A549 (cell line): Measurements from ENCODE around the gene ZP2. TPM values are rescaled to one million over a fixed set of nuclear protein-coding genes. Genes with fewer than 3 reads are reported as not detected.

Experiments used
- ATAC-seq, 2 experiments: fragments of 200-7000 bp in 1 of 2; fragments of >200 bp in 1 of 2; cut with Nextera tagmentation in 1 of 2; cut with Tn5 transposase in 1 of 2; 3 replicates each; pipeline versions ENCODE4 v1.8.0 to v1.9.1; 2018 to 2020; ENCODE audit warnings: mild to moderate bottlenecking in 1 of 2, moderate library complexity in 1 of 2
- CTCF ChIA-PET: fragments of 300-600 bp; sonication (Branson Sonifier 250); formaldehyde crosslinking; extraction: SDS; loops from one replicate; lab custom pipeline; 2021; ENCODE audit warnings: antibody characterized with exemption, inconsistent platforms; lab: Yijun Ruan, JAX
- POLR2A ChIA-PET: fragments of 350-600 bp; formaldehyde crosslinking; extraction: SDS; loops from one replicate; lab custom pipeline; 2021; ENCODE audit warnings: antibody characterized with exemption, inconsistent platforms; lab: Yijun Ruan, JAX
- DNase-seq, 2 experiments: peaks; one replicate each; pipeline versions ENCODE4 v3.0.0 to v3.0.0-alpha.2; 2011 to 2016; ENCODE audit warnings: low read depth in 1 of 2, low spot score in 1 of 2
- FAIRE-seq: peaks from 2 replicates; lab custom pipeline; 2011; peaks lifted over from hg19 to GRCh38; lab: Jason Lieb, UNC
- H3K27ac ChIP-seq, 2 experiments: fragments of >200 bp; sonication (Bioruptor Twin); formaldehyde crosslinking; 3 replicates each; pipeline ENCODE4 v1.5.1; 2016 to 2017
- H3K4me1 ChIP-seq: fragments of >200 bp; sonication (Bioruptor Twin); formaldehyde crosslinking; 3 replicates; pipeline ENCODE4 v1.6.1; 2016
- H3K4me2 ChIP-seq: fragments of >200 bp; sonication (Bioruptor Twin); formaldehyde crosslinking; 3 replicates; pipeline ENCODE4 v1.6.1; 2016
- H3K4me3 ChIP-seq: fragments of >200 bp; sonication (Bioruptor Twin); formaldehyde crosslinking; 3 replicates; pipeline ENCODE4 v1.5.1; 2016
- H3K9me3 ChIP-seq: fragments of >200 bp; sonication (Bioruptor Twin); formaldehyde crosslinking; 3 replicates; pipeline ENCODE4 v1.6.1; 2016
- BHLHE40 ChIP-seq: IDR thresholded peaks from 2 replicates; pipeline ENCODE4 v1.6.1; 2012; ENCODE audit warnings: low read depth, low read length, inconsistent platforms
- CHD2 ChIP-seq: fragments of 150-350 bp; IDR thresholded peaks from 2 replicates; pipeline ENCODE4 v1.6.1; 2014; ENCODE audit warnings: low read length; ENCODE audit not compliant: partially characterized antibody
- CHD4 ChIP-seq: fragments of 200-600 bp; sonication (generic); IDR thresholded peaks from 2 replicates; pipeline ENCODE4 v1.6.1; 2016; ENCODE audit warnings: antibody characterized with exemption, mild to moderate bottlenecking, borderline replicate concordance
- E2F6 ChIP-seq: IDR thresholded peaks from 2 replicates; pipeline ENCODE4 v1.6.1; 2012; ENCODE audit warnings: low read depth, borderline replicate concordance
- EHMT2 ChIP-seq: fragments of 200-600 bp; sonication (generic); IDR thresholded peaks from 2 replicates; pipeline ENCODE4 v1.6.1; 2016; ENCODE audit warnings: antibody characterized with exemption, low read depth, mild to moderate bottlenecking, moderate library complexity
- ELK1 ChIP-seq: fragments of 150-350 bp; IDR thresholded peaks from 2 replicates; pipeline ENCODE4 v1.6.1; 2014; ENCODE audit warnings: low read depth, mild to moderate bottlenecking, low read length
- ESRRA ChIP-seq: fragments of 150-350 bp; IDR thresholded peaks from 2 replicates; pipeline ENCODE4 v1.6.1; 2014; ENCODE audit warnings: mild to moderate bottlenecking, low read length, borderline replicate concordance
- HES2 ChIP-seq: fragments of >200 bp; sonication (Bioruptor Twin); formaldehyde crosslinking; IDR thresholded peaks from 2 replicates; pipeline ENCODE4 v1.6.1; 2016
- HMGXB4 ChIP-seq: fragments of 250-450 bp; sonication (Bioruptor Pico); IDR thresholded peaks from 2 replicates; pipeline ENCODE4 v1.5.0; 2021; ENCODE audit warnings: mild to moderate bottlenecking, moderate library complexity, borderline replicate concordance
- HOXB13 ChIP-seq: fragments of 250-450 bp; sonication (Bioruptor Pico); IDR thresholded peaks from 2 replicates; pipeline ENCODE4 v1.5.0; 2020; ENCODE audit warnings: low read depth, mild to moderate bottlenecking, moderate library complexity
- JUN ChIP-seq, 2 experiments: fragments of >200 bp; sonication (Bioruptor Twin); formaldehyde crosslinking; IDR thresholded peaks; 2 replicates in 1 of 2; 3 replicates in 1 of 2; pipeline ENCODE4 v1.6.1; 2016 to 2017
- MAFK ChIP-seq: fragments of 450-650 bp; IDR thresholded peaks from 2 replicates; pipeline ENCODE4 v1.6.1; 2014; ENCODE audit not compliant: partially characterized antibody
- NR3C1 ChIP-seq: fragments of >200 bp; sonication (Bioruptor Twin); formaldehyde crosslinking; IDR thresholded peaks from 3 replicates; pipeline ENCODE4 v1.6.1; 2017
- POLR2A ChIP-seq: IDR thresholded peaks from 2 replicates; pipeline ENCODE4 v1.6.1; 2012; ENCODE audit warnings: mild to moderate bottlenecking, low read length
- RARB ChIP-seq: fragments of 250-450 bp; sonication (Bioruptor Pico); IDR thresholded peaks from 2 replicates; pipeline ENCODE4 v1.8.0; 2021; ENCODE audit warnings: mild to moderate bottlenecking, moderate library complexity
- RCOR1 ChIP-seq: fragments of 150-350 bp; IDR thresholded peaks from 2 replicates; pipeline ENCODE4 v1.6.1; 2014; ENCODE audit warnings: antibody characterized with exemption, low read length, low read depth
- RNF2 ChIP-seq: fragments of 200-600 bp; sonication (generic); IDR thresholded peaks from 2 replicates; pipeline ENCODE4 v1.6.1; 2016; ENCODE audit warnings: low read depth, mild to moderate bottlenecking, antibody characterized with exemption, moderate library complexity, borderline replicate concordance
- SREBF2 ChIP-seq: fragments of 450-650 bp; IDR thresholded peaks from 2 replicates; pipeline ENCODE4 v1.6.1; 2014; ENCODE audit warnings: mild to moderate bottlenecking, moderate library complexity
- TP53 ChIP-seq: fragments of 250-450 bp; sonication (Bioruptor Pico); IDR thresholded peaks from 2 replicates; pipeline ENCODE4 v1.5.0; 2021; ENCODE audit warnings: mild to moderate bottlenecking, moderate library complexity
- USF2 ChIP-seq: fragments of 450-650 bp; IDR thresholded peaks from 2 replicates; pipeline ENCODE4 v1.6.1; 2014; ENCODE audit warnings: antibody characterized with exemption
- ZSCAN20 ChIP-seq: fragments of 250-450 bp; sonication (Bioruptor Pico); IDR thresholded peaks from 2 replicates; pipeline ENCODE4 v1.8.0; 2022; ENCODE audit warnings: mild to moderate bottlenecking, moderate library complexity
- WGBS: methylation state at CpG from one replicate; pipeline ENCODE4 v1.1.6; 2017; ENCODE audit errors: missing lambda C conversion rate; 5-methylcytosine and 5-hydroxymethylcytosine counted together
- polyA plus RNA-seq, 4 experiments: library from polyadenylated mRNA; depleted of rRNA in 3 of 4; stranded (reverse); fragments of >200 nt; fragmentation: RNase III in 1 of 4; extraction: RNeasy Plus Mini Kit Qiagen cat#74134 plus additional on column Dnase treatment in 1 of 4; gene quantifications; 2 replicates in 3 of 4; 3 replicates in 1 of 4; pipeline ENCODE4 v1.2.3, GENCODE V29; 2011 to 2017

The ZP2 gene
- polyA plus RNA-seq, 2 of the 4 experiments (the other 2 are of a cell fraction): not detected

- CTCF ChIA-PET: interaction anchor here (1.2 to 1.5 kb wide), 2 partner anchors 44 to 67 kb away, joined by 3 to 4 read pairs; partner anchors contain the start of gene CRYM
- FAIRE-seq (no peak), ATAC-seq (peak in 1 of 2 experiments; percentile 53; a peak in 3 of 6 replicates)
These were observed 22.3 kb upstream of the ZP2 start, which contains the start of gene ANKS4B for GRCh38 chr16:21233521-21234150. ANKS4B (plus strand) TSS chr16:21233699; CDS start chr16:21233738, 39 bp downstream.

GRCh38 chr16:21233045-21233520, 21.7 kb upstream of the ZP2 start:
- H3K27ac ChIP-seq: no peak overlapping the region
- no peak for FAIRE-seq
- no peaks in the 10 kb centered on the region for H3K9me3 ChIP-seq
- H3K4me1 ChIP-seq: 0 out of 3 replicates have a peak, but pooled peaks cover 6% of the 10 kb centered on the region
- H3K4me2 ChIP-seq: peak overlapping the region; percentile 62
- CTCF ChIA-PET: interaction anchor here (1.5 kb wide), 1 partner anchor 67 kb away, joined by 4 read pairs; no protein-coding TSS in a partner anchor
- TF ChIP-seq BHLHE40 (no peak), EHMT2 (no peak), TP53 (CRISPR knock-in tag) (no peak)
- TF ChIP-seq, all 56 proteins: peak for 0
- ATAC-seq (no peak), DNase-seq (no peak)
- POLR2A ChIA-PET: no interaction called here
- 86% methylated on average over 1 of the region's 1 CpG for WGBS
- no peak overlapping the region; the same call in 2 of the 3 replicates for H3K4me3 ChIP-seq

More at GRCh38 chr16:21233521-21234150, 22.3 kb upstream of the ZP2 start, which contains the start of gene ANKS4B:
- Histone ChIP-seq H3K9me3 (no peaks in the 10 kb centered on the region), H3K27ac (0 out of 6 replicates have a peak within 1 kb of the TSS, but pooled peaks of 1 of the 2 experiments have one; percentile 35), H3K4me2 (peak within 1 kb of the TSS; percentile 62), H3K4me1 (0 out of 3 replicates have a peak, but pooled peaks cover 6% of the 10 kb centered on the region), H3K4me3 (peak within 1 kb of the TSS; percentile 20; the same call in 1 of the 3 replicates)
- WGBS: 23% methylated on average over 11 of the region's 11 CpGs
- DNase-seq: peak in 1 of 2 experiments; percentile 26
- POLR2A ChIA-PET: no interaction called here
- TF ChIP-seq RCOR1 (no peak), HOXB13 (CRISPR knock-in tag) (no peak), USF2 (no peak), POLR2A (no peak), E2F6 (no peak), ESRRA (no peak), RARB (CRISPR knock-in tag) (no peak), ELK1 (no peak), RNF2 (no peak), HMGXB4 (no peak), CHD4 (no peak), ZSCAN20 (CRISPR knock-in tag) (no peak), JUN (IDR thresholded peaks at IDR 0.05) (no peak)

GRCh38 chr16:21228361-21228872, 17.0 kb upstream of the ZP2 start:
- ChIA-PET CTCF (interaction anchor here (0.7 to 2.9 kb wide), 2 partner anchors 29 to 50 kb away, joined by 3 to 10 read pairs; partner anchors contain the start of gene CRYM), POLR2A (no interaction called here)
- TF ChIP-seq MAFK (no peak), SREBF2 (no peak), HES2 (no peak), NR3C1 (no peak), CHD2 (no peak)
- H3K4me2 ChIP-seq: no peak overlapping the region
- no peak for DNase-seq
- ATAC-seq: no peak
- no peak overlapping the region for H3K27ac ChIP-seq
- H3K4me1 ChIP-seq: peaks cover under 1% of the 10 kb centered on the region; the same call in 1 of the 3 replicates
- no peak overlapping the region for H3K4me3 ChIP-seq
- H3K9me3 ChIP-seq: no peaks in the 10 kb centered on the region
- no peak for FAIRE-seq
- WGBS: 68% methylated on average over 2 of the region's 2 CpGs
